Activated CD4-positive, alpha-beta T cell treated with anti-CD3 and anti-CD28 coated beads, Interleukin-2, amount 50 U/mL, for 1 hour (primary cell): ENCODE data around the gene LAMB4.

Source experiments
- DNase-seq: peaks from one replicate; pipeline ENCODE4 v3.0.0-alpha.2; 2020

LAMB4 gene

DNA sequence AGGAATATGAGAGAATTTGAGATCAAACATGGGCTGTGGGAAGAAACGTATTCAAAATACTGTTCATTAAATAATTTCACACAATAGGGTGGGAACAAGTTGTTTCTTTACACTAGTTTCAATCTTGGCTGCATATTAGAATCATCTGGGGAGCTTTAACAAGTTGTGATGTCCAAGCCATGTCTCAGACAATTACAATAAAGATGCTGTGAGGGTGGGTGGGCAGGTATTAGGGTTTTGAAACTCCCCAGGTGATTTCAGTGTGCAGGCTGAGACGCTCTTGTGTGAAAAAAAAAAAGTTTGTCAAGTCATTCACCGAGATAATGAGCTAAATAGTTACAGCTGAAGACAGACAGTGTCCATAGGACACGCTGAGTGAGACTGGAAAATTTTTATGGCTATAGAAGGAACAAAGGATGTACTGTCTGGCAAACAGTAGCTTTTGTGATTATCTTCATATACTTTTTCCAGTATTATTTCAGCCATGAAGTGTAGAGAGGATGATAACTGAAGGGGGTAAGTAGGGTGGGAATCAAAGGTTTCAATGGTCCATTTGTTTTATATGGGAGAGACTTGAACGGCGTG, 12.6 kb upstream of the LAMB4 start:
- no peak for DNase-seq

GRCh38 chr7:108142180-108142579, 12.0 kb upstream of the LAMB4 start:
- no peak for DNase-seq

GRCh38 chr7:108140671-108141070, 10.5 kb upstream of the LAMB4 start:
- DNase-seq, result no peak

DNA sequence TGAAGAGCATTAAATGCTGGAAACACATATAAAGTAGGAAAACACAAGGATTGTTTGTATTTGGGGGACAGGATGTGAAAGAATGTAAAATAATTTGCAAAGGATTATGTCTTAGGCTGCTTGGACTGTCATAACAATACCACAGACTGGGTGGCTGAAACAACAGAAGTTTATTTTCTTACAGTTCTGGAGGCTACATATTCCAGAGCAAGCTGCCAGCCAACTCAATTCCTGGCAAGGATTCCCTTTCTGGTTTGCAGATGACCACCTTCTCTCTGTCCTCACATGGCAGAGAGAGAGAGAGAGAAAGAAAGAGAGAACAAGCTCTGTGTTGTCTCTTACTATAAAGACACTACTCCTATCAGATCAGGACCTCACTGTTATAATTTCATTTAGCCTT, 8.8 kb upstream of the LAMB4 start:
- DNase-seq, result no peak

DNA sequence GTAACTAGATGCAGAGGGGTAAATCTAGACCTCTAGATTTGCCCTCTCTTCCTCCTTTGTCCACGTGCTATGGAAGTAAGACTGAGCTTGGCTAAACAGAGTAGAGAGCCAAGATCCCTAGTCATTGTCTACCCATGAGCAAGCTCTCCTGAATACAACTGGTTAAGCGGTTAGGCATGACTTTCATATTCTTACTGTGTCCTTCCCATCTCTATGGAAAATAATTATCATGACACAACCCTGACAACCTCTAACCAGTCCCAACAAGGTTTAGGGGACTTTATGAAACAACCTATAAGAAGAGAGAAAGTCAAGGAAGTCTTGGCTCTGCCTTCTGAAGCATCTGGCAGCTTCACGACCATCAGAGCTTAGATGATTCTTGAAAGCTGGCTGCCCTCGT, 7.8 kb upstream of the LAMB4 start:
- DNase-seq, result no peak

DNA sequence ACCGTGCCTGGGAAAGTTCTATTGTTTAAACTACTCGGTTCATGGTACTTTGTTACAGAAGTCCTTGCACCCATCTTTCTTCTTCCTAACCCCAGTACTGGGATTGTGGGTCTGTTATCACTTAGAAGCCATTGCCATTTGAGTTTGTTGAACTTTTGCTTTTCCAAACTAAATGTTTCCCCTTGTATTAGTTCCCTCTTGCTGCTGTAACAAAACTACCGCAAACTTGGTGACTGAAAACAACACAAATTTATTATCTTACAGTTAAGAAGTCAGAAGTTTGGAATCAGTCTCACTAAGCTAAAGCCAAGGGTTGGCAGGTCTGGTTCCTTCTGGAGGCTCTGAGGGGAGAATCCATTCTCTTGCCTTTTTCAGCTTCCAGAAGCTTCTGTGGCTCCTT, 6.9 kb upstream of the LAMB4 start:
- no peak for DNase-seq

DNA sequence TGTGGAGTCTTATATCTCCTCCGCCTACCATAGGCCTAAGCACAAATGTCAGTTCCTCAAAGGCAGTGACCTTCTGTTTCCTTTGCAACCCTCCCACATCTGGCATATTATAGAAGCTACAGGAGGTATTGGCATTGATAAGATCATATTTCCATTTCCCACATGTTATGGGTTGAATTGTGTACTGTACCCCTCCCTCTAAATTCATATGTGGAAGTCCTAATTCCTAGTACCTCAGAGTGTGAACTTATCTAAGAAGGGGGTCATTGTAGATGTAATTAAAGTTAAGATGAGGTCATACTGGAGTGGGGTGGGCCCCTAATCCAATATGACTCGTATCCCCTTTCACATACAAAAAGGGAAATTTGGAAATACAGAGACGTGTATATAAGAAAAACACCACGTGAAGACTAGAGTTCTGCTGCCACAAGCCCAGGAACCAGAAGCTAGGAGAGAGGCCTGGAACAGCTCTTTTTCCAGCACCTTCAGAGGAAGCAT, 6.1 kb upstream of the LAMB4 start:
- no peak for DNase-seq

- no peak for DNase-seq
Observed at GRCh38 chr7:108135446-108136190, 5.5 kb upstream of the LAMB4 start.

GRCh38 chr7:108134486-108134885, 4.3 kb upstream of the LAMB4 start:
- DNase-seq, result no peak

DNA sequence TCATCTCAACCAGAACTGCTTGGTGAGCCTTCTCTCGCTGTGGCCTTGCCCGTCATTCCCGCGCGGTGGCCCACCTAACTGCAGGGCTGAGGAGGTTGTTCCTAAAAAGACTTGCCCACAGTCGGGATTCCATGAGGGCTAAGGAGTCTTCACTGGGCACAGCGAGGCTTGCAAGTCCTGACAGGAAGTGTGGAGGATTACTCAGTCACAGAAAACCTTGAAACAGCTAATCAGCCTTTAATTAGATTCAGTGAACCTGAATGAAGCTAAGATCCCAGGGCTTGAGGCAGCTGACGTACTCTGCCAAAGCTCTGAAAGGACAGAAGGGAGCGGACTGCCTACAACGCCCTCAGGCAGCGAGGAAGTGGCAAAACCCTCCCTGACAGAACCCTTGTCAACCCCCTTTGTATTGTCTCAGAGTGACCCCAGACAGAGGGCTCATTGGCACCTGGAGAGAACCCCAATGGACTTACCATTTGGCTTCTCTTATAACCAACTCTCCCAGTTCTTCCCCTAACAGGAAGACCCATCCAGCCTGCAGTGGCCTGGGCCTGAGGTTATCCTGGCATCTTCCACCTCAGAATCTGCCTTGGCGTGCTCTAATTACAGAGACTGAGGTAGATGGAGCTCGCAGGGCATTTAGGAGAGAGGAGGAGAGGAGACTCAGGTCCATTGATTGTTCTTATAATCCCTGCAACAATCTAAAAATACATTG, 2.5 kb upstream of the LAMB4 start:
- DNase-seq, result no peak

GRCh38 chr7:108129018-108129965, 869 bp downstream of the LAMB4 start:
- DNase-seq, result no peak

DNA sequence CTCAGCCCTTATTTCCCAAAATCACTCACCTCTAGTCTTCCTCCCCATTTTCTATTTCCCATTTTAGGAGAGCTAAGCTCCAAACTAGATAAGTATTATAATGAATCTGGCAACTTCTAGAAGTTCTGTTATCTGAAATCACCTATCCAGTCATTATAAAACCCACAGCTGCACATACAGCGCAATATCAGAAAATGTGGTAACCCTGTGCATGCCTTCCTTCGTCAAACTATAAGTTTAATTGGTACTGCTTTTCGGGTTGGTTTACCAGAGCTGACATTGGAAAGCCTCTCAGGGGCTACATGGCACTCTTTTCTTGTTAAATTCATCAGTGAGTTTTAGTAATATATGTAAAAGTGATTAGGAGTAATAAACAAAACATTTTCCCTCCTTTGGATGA, 1.6 kb downstream of the LAMB4 start:
- no peak for DNase-seq

DNA sequence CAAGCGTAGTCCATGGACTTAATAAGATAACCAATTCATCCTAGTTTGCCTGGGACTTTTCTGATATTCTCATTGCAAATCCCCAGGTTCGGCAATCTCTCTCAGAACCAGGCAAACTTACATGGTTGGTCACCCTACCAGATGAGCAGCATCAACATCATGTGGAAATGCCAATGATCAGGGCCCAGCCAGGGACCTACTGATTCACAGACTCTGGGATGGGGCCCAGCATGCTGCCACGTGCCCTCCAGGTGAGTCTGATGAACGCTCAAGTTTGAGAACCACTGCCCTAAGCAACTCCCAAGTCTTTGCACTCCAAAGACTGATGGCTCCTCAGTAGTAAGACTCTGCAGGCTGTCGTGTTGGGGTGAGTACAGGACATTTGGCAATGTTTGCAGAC, 2.7 kb downstream of the LAMB4 start:
- no peak for DNase-seq

- no peak for DNase-seq
Observed at GRCh38 chr7:108124820-108125219, 5.3 kb downstream of the LAMB4 start.

DNA sequence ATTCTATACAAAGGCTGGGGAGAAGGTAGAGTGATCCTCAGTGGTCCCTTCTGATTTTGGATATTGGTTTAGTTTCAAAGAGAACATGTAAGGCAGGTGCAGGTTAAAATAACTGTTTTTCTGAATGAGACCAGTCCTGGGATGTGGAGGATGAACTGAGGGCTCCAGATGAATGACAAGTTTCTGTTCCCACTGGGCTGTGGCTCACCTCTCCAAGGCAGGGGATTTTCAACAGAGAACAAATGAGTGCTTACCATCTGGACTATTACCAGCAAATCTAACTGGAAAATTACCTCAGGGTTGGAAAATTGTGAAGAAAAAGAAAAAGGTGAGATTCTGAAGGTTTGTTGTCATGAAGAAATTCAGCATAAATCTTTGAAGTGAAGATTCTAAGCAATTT, 8.0 kb downstream of the LAMB4 start:
- DNase-seq, result no peak

GRCh38 chr7:108120933-108121332, 9.2 kb downstream of the LAMB4 start:
- DNase-seq, result no peak

DNA sequence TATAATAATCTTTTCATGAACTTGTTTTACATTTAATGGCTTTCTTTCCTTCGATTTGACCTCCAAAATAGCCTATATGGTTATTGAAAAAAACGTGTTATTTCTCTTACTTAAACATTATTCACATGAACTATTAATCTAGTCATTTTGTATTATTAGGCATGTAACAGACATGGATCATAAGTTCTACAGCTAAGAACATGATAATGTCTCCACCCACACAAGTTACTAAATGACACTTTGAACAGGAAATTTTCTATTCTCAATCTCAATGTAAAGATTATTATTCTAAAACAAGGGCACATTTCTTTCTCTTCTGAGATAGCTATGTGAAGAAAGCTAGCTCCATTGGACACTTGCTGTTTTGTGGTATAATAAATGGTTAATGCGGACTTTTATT, 10.0 kb downstream of the LAMB4 start:
- no peak for DNase-seq

- DNase-seq, result no peak
Observed at GRCh38 chr7:108118959-108119358, 11.2 kb downstream of the LAMB4 start.

GRCh38 chr7:108114117-108114841, 15.9 kb downstream of the LAMB4 start:
- no peak for DNase-seq

GRCh38 chr7:108112683-108113082, 17.5 kb downstream of the LAMB4 start:
- DNase-seq, result no peak

GRCh38 chr7:108109221-108109908, 20.8 kb downstream of the LAMB4 start:
- no peak for DNase-seq

GRCh38 chr7:108108131-108108530, 22.0 kb downstream of the LAMB4 start:
- no peak for DNase-seq
